Epithelial cell of esophagus (primary cell): ENCODE data around the gene GAST.

ENCODE experiments used
- DNase-seq: peaks from one replicate; pipeline ENCODE4 v3.0.0; 2010; ENCODE audit warnings: low read depth
- H3K4me3 ChIP-seq: 2 replicates; pipeline ENCODE4 v1.5.1; 2011; ENCODE audit warnings: mild to moderate bottlenecking, low read length, control low read depth
- CTCF ChIP-seq: IDR thresholded peaks from 2 replicates; pipeline ENCODE4 v1.5.1; 2011; ENCODE audit warnings: low read depth, mild to moderate bottlenecking, low read length, control low read depth, inconsistent platforms; ENCODE audit not compliant: insufficient read depth; ENCODE audit errors: missing control alignments

Gene GAST

GRCh38 chr17:41711669-41712400, at the start of gene GAST:
Gene GAST, plus strand, starts transcription at chr17:41712331. Its CDS starts 3,106 bp downstream, at chr17:41715437.
- DNase-seq = no peak
- H3K4me3 ChIP-seq = no peak within 1 kb of the TSS
- no peak for TF ChIP-seq CTCF

- peak; percentile 93 for DNase-seq
- H3K4me3 ChIP-seq = peak overlapping the region; percentile 61
- no peak for TF ChIP-seq CTCF
Measured at GRCh38 chr17:41663451-41664171, 48.5 kb upstream of the GAST start.

- H3K4me3 ChIP-seq = peak overlapping the region; percentile 61
- DNase-seq = no peak
- no peak for TF ChIP-seq CTCF
Measured at GRCh38 chr17:41664172-41664457, 48.0 kb upstream of the GAST start.

GRCh38 chr17:41664587-41665565, 47.3 kb upstream of the GAST start:
- DNase-seq = no peak
- TF ChIP-seq CTCF = no peak
- H3K4me3 ChIP-seq = peak overlapping the region; percentile 61

GRCh38 chr17:41665566-41666236, 46.4 kb upstream of the GAST start:
- TF ChIP-seq CTCF = peak; percentile 52
- peak overlapping the region; percentile 61 for H3K4me3 ChIP-seq
- DNase-seq = peak; percentile 92

- no peak for TF ChIP-seq CTCF
- peak; percentile 48 for DNase-seq
- peak overlapping the region; percentile 5 for H3K4me3 ChIP-seq
Measured at GRCh38 chr17:41666237-41666641, 45.9 kb upstream of the GAST start.
